HL-60/S4 treated with phorbol 12-myristate 13-acetate at 8.2 ng/mL for 4 days and 3 days (cell line): ENCODE results near the gene FLVCR2.
"Not testable (repeated sequence)": the region's sequence is repeated elsewhere in the genome, so short reads cannot be mapped to it uniquely, and the experiment has no call there.

Source experiments
- in situ Hi-C: fragments of 300-500 bp; cut with MboI; formaldehyde crosslinking; loops from 2 replicates; pipeline ENCODE4 v1.15.0; 2022; ENCODE audit warnings: low sequenced_read_pairs

FLVCR2 gene

DNA sequence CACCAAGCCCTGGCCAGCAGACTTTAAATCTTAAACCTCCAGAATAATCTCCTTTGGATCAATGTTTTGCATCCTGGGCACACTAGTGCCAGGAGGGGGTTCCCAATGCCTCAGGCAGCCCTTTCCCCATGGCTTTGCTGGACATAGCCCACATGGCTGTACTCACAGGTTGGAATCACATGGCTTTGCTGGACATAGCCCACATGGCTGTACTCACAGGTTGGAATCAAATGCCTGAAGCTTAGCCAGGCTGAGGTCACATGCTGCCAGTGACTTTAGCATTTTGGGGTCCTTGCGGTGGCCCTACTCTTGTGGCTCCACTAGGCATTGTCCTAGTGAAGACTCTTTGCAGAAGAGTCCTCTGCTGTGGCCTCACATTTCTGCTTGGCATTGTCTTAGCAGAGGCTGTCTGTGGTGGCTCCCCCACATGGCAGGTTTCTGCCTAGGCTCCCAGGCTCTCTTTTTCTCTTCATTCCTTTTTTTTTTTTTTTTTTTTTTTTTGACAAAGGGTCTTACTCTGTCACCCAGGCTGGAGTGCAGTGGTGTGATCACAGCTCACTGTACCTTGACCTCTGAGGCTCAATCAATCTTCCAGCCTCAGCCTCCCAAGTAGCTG is 13.0 kb downstream of the FLVCR2 start:
- in situ Hi-C loops = no loop called here

DNA sequence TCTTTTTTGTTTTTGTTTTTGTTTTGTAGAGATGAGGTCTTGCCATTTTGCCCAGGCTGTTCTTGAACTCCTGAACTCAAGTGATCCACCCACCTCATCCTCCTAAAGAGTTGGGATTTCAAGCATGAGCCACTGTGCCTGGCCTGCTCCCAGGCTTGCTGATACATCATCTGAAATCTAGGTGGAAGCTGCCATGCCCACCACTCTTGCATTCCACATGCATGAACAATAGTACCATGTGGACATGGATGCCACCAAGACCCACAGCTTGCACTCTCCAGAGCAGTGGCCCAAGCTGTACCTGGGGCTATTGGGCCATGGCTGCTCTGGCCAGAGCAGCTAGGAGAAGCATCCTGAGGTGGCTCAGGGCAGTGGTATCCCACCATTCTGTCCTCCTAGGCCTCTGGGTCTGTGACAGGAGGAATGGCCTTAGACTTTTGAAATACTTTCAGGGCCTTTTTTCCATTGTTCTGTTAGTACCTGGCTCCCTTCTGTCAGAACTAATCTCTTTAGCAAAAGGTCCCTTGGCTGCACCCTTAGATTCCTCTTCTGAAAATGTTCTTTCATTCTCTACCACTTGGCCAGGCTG is 13.7 kb downstream of the FLVCR2 start:
- in situ Hi-C loops = no loop called here

- in situ Hi-C loops = no loop called here
These were observed 16.8 kb downstream of the FLVCR2 start for GRCh38 chr14:75595226-75595625.

- in situ Hi-C loops = no loop called here
These were observed 18.7 kb downstream of the FLVCR2 start for GRCh38 chr14:75597149-75597548.

GRCh38 chr14:75600100-75600499 is 21.7 kb downstream of the FLVCR2 start:
- in situ Hi-C loops = not testable (repeated sequence)

DNA sequence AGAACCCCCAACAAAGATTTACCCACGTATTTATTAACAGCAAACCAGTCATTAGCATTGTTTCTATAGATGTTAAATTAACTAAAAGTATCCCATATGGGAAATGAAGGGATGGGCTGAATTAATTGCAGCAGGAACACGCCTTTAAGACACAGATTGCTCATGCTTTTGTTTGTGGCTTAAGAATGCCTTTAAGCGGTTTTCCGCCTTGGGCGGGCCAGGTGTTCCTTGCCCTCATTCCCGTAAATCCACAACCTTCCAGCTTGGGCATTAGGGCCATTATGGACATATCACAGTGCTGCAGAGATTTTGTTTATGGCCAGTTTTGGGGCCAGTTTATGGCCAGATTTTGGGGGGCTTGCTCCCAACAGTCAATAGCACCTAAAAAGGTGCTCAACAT is 22.6 kb downstream of the FLVCR2 start:
- in situ Hi-C loops = not testable (repeated sequence)

GRCh38 chr14:75602503-75602902 is 24.1 kb downstream of the FLVCR2 start:
- in situ Hi-C loops = no loop called here

- in situ Hi-C loops = no loop called here
These were observed 26.8 kb downstream of the FLVCR2 start for GRCh38 chr14:75604979-75605851.

DNA sequence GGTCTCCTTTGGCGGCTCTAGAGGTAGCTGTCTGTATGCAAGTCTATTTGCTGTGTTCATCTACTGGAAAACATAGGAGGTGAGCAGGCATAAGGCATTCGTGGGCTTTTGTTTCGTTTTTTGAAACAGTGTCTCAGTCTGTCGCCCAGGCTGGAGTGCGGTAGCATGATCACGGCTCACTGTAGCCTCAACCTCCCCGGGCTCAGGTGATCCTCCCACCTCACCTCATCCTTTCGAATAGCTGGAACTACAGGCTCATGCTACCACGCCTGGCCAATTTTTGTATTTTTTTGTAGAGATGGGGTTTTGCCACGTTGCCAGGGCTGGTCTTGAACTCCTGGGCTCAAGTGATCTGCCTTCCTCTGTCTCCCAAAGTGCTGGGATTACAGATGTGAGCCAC is 27.5 kb downstream of the FLVCR2 start:
- in situ Hi-C loops = no loop called here

DNA sequence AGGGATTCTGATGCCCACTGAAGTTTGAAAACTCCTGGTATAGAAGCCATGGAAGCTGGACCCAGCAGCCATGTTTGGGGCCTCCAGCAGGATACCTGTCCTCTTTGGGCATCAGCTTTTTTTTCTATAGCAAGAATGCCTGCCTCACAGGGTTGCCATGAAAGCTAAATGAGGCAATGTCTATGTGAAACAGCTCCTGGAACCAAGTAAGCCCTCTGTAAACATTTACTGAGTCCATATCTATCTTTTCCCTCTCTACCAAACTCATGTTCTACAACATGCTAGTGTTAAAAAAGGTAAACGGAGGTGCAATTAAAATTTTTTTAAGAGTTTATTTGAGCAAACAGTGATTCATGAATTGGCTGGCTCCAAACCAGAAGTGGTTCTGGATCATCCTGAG is 28.6 kb downstream of the FLVCR2 start:
- in situ Hi-C loops = no loop called here

GRCh38 chr14:75607842-75608640 is 29.6 kb downstream of the FLVCR2 start:
- in situ Hi-C loops = no loop called here

DNA sequence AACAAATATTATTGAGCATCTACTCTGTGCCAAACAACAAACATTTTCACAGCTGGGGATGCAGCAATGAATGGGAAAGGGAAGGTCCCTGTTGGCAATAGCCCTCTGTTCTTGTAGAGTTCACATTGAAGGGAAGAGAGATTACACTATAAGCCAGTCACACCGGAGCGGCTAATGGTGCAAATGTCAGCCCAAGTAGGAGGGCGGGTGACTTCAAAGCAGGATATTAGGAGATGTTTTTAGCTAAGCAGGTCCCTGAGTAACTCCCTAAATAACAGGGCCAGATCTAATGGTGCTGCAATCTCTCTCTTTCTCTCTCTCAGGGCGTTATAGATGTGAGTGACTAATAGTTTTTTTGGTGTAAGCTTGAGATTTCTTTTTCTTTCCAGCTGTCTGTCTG is 30.7 kb downstream of the FLVCR2 start:
- in situ Hi-C loops = no loop called here

- in situ Hi-C loops = no loop called here
These were observed 31.4 kb downstream of the FLVCR2 start for GRCh38 chr14:75609606-75610475.

DNA sequence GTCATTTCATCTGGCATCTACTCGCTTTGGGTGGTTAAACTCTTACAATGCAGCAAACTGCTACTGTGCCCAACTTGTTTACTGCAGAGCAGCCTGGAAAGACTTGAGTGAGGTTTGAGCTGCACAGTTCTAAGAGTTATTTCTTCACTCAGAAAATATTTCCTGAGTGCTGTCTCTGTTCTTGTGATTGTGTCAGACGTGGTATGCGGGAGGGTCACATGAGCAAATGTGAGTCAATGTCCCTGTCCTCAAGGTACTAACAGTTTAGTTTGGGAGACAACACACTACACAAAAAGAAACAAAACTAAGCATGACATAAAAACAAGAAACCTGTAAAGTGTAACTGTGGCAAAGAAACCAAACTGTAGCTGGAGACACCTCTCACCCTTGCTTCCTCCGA is 32.4 kb downstream of the FLVCR2 start:
- in situ Hi-C loops = no loop called here

- in situ Hi-C loops = no loop called here
These were observed 33.7 kb downstream of the FLVCR2 start for GRCh38 chr14:75612157-75612556.

DNA sequence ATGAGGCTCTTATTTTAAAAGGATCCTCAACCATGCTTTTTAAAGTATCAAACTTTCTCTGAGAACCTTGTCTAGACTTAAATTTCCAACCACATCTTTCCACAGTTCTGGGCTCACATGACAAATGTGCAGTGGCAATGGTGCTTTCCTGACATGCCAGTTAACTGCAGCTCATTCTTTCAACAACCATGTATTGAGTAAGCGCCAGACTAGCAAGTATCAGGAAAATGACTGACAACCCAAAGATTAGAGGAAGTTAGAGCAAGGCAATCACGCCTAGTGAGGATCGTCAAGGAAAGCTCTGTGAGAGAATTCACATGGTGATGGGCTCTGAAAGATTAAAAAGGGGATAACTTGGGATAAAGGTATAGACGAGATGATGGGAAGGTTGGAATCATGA is 35.8 kb downstream of the FLVCR2 start:
- in situ Hi-C loops = no loop called here

DNA sequence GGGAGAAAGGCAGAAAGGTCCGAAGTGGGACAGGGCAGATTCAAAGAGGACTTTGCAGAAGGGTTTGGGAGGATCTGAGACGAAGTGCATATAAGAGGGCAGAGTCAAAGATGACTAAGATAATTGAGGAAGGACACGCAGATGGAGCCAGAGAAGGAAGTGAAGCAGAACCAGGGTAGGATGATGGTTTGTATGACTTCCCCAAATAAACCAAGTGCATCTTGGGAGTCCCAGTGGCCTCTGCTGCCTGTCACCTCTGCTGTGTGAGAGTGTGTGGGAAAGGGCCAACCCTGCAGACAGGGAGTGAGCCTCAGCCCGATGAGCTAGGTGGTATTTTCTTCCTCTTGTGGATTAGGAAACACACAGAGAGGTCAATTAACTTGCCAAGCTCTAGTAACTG is 36.8 kb downstream of the FLVCR2 start:
- in situ Hi-C loops = no loop called here

GRCh38 chr14:75619548-75619947 is 41.1 kb downstream of the FLVCR2 start:
- in situ Hi-C loops = no loop called here

- in situ Hi-C loops = no loop called here
These were observed 46.6 kb downstream of the FLVCR2 start for GRCh38 chr14:75625034-75625433.

DNA sequence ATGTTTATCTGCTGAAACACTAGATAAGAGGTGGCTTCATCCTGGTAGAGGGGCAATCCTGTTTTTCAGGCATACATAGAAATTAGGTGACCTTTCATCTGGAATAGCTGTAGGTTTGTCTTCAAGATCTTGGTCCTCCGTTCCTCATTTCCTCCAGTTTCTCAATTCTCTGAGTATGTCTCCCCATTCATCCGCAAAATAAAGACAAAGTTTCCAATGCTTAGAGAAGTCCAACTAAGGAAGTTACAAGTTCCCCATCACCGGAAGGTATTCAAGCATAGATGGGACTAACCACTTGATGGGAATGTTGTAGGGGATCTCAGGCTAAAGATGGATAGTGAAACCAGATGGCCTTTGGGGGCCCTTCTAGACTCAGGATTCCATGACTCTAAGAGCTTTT is 48.0 kb downstream of the FLVCR2 start:
- in situ Hi-C loops = no loop called here
